ENCODE data around the gene KCNQ1. TPM values are rescaled to one million over a fixed set of nuclear protein-coding genes. Genes with fewer than 3 reads are reported as not detected.

Gene KCNQ1
- total RNA-seq, 1 donor from 2014 or later, result 6.4 TPM

GRCh38 chr11:2811206-2812091 lies 366.6 kb downstream of the KCNQ1 start:
- intact Hi-C loops (cut with micrococcal nuclease), result no loop called here
- H3K4me1 Mint-ChIP-seq, result peaks cover 17% of the 10 kb centered on the region
- no peak overlapping the region for H3K4me3 Mint-ChIP-seq
- DNase-seq, result no peak
- H3K27me3 Mint-ChIP-seq, result no peaks in the 10 kb centered on the region
- peaks cover 15% of the 10 kb centered on the region for H3K9me3 Mint-ChIP-seq
- H3K36me3 Mint-ChIP-seq (ENCODE audit: low read depth), result peaks cover 2% of the 10 kb centered on the region
- H3K27ac Mint-ChIP-seq, result no peak overlapping the region

- no peak overlapping the region for H3K4me3 Mint-ChIP-seq
- H3K36me3 Mint-ChIP-seq (ENCODE audit: low read depth), result peaks cover 2% of the 10 kb centered on the region
- peak overlapping the region; percentile 2 for H3K27ac Mint-ChIP-seq
- intact Hi-C loops (cut with micrococcal nuclease), result no loop called here
- peaks cover 17% of the 10 kb centered on the region for H3K4me1 Mint-ChIP-seq
- no peak for DNase-seq
- H3K9me3 Mint-ChIP-seq, result peaks cover 15% of the 10 kb centered on the region
- H3K27me3 Mint-ChIP-seq, result no peaks in the 10 kb centered on the region
These were observed 367.7 kb downstream of the KCNQ1 start for GRCh38 chr11:2812371-2812991.

GRCh38 chr11:2813141-2813908 lies 368.5 kb downstream of the KCNQ1 start:
- Mint-ChIP-seq H3K27ac (peak overlapping the region; percentile 6), H3K4me3 (no peak overlapping the region), H3K9me3 (peaks cover 15% of the 10 kb centered on the region), H3K4me1 (peaks cover 17% of the 10 kb centered on the region), H3K27me3 (no peaks in the 10 kb centered on the region), H3K36me3 (ENCODE audit: low read depth) (peaks cover 2% of the 10 kb centered on the region)
- DNase-seq, result no peak
- intact Hi-C loops (cut with micrococcal nuclease), result no loop called here

- Mint-ChIP-seq H3K27me3 (no peaks in the 10 kb centered on the region), H3K4me1 (peaks cover 15% of the 10 kb centered on the region), H3K36me3 (ENCODE audit: low read depth) (peaks cover 2% of the 10 kb centered on the region), H3K4me3 (no peak overlapping the region), H3K27ac (no peak overlapping the region), H3K9me3 (peaks cover 15% of the 10 kb centered on the region)
- no peak for DNase-seq
- intact Hi-C loops (cut with micrococcal nuclease), result no loop called here
These were observed 369.2 kb downstream of the KCNQ1 start for GRCh38 chr11:2813968-2814367.

- no peak for DNase-seq
- Mint-ChIP-seq H3K27me3 (no peaks in the 10 kb centered on the region), H3K9me3 (peaks cover 19% of the 10 kb centered on the region), H3K27ac (no peak overlapping the region), H3K4me3 (no peak overlapping the region), H3K4me1 (peaks cover 15% of the 10 kb centered on the region), H3K36me3 (ENCODE audit: low read depth) (peaks cover 2% of the 10 kb centered on the region)
- intact Hi-C loops (cut with micrococcal nuclease), result no loop called here
These were observed 369.9 kb downstream of the KCNQ1 start for GRCh38 chr11:2814751-2815150.

- no peaks in the 10 kb centered on the region for H3K27me3 Mint-ChIP-seq
- peaks cover 24% of the 10 kb centered on the region for H3K9me3 Mint-ChIP-seq
- H3K36me3 Mint-ChIP-seq (ENCODE audit: low read depth), result peaks cover 2% of the 10 kb centered on the region
- no peak overlapping the region for H3K4me3 Mint-ChIP-seq
- no peak for DNase-seq
- H3K4me1 Mint-ChIP-seq, result peaks cover 15% of the 10 kb centered on the region
- no peak overlapping the region for H3K27ac Mint-ChIP-seq
- intact Hi-C loops (cut with micrococcal nuclease), result no loop called here
These were observed 371.1 kb downstream of the KCNQ1 start for GRCh38 chr11:2815762-2816496.

GRCh38 chr11:2816523-2816922 lies 371.7 kb downstream of the KCNQ1 start:
- Mint-ChIP-seq H3K4me1 (peaks cover 15% of the 10 kb centered on the region), H3K9me3 (peaks cover 26% of the 10 kb centered on the region), H3K4me3 (no peak overlapping the region), H3K27ac (no peak overlapping the region), H3K36me3 (ENCODE audit: low read depth) (peaks cover 2% of the 10 kb centered on the region), H3K27me3 (no peaks in the 10 kb centered on the region)
- intact Hi-C loops (cut with micrococcal nuclease), result no loop called here
- no peak for DNase-seq

- H3K27ac Mint-ChIP-seq, result no peak overlapping the region
- no peak overlapping the region for H3K4me3 Mint-ChIP-seq
- DNase-seq, result no peak
- intact Hi-C loops (cut with micrococcal nuclease), result no loop called here
- H3K36me3 Mint-ChIP-seq (ENCODE audit: low read depth), result peaks cover 4% of the 10 kb centered on the region
- H3K27me3 Mint-ChIP-seq, result no peaks in the 10 kb centered on the region
- peaks cover 15% of the 10 kb centered on the region for H3K4me1 Mint-ChIP-seq
- H3K9me3 Mint-ChIP-seq, result peaks cover 30% of the 10 kb centered on the region
These were observed 372.2 kb downstream of the KCNQ1 start for GRCh38 chr11:2816941-2817421.

- no peak overlapping the region for H3K4me3 Mint-ChIP-seq
- intact Hi-C loops (cut with micrococcal nuclease), result no loop called here
- peaks cover 12% of the 10 kb centered on the region for H3K4me1 Mint-ChIP-seq
- H3K9me3 Mint-ChIP-seq, result peaks cover 33% of the 10 kb centered on the region
- DNase-seq, result no peak
- peaks cover 4% of the 10 kb centered on the region for H3K36me3 Mint-ChIP-seq (ENCODE audit: low read depth)
- H3K27me3 Mint-ChIP-seq, result no peaks in the 10 kb centered on the region
- no peak overlapping the region for H3K27ac Mint-ChIP-seq
These were observed 372.6 kb downstream of the KCNQ1 start for GRCh38 chr11:2817431-2817830.

- peaks cover 36% of the 10 kb centered on the region for H3K9me3 Mint-ChIP-seq
- peaks cover 6% of the 10 kb centered on the region for H3K36me3 Mint-ChIP-seq (ENCODE audit: low read depth)
- peaks cover 7% of the 10 kb centered on the region for H3K4me1 Mint-ChIP-seq
- intact Hi-C loops (cut with micrococcal nuclease), result no loop called here
- no peak for DNase-seq
- no peak overlapping the region for H3K4me3 Mint-ChIP-seq
- no peaks in the 10 kb centered on the region for H3K27me3 Mint-ChIP-seq
- no peak overlapping the region for H3K27ac Mint-ChIP-seq
These were observed 373.2 kb downstream of the KCNQ1 start for GRCh38 chr11:2818021-2818420.

- no peak overlapping the region for H3K27ac Mint-ChIP-seq
- H3K4me3 Mint-ChIP-seq, result no peak overlapping the region
- peaks cover 4% of the 10 kb centered on the region for H3K4me1 Mint-ChIP-seq
- H3K36me3 Mint-ChIP-seq (ENCODE audit: low read depth), result peaks cover 6% of the 10 kb centered on the region
- H3K9me3 Mint-ChIP-seq, result peaks cover 39% of the 10 kb centered on the region
- DNase-seq, result no peak
- intact Hi-C loops (cut with micrococcal nuclease), result no loop called here
- no peaks in the 10 kb centered on the region for H3K27me3 Mint-ChIP-seq
These were observed 373.7 kb downstream of the KCNQ1 start for GRCh38 chr11:2818503-2818902.

GRCh38 chr11:2819316-2819715 lies 374.5 kb downstream of the KCNQ1 start:
- H3K9me3 Mint-ChIP-seq, result peaks cover 37% of the 10 kb centered on the region

GRCh38 chr11:2820976-2821375 lies 376.2 kb downstream of the KCNQ1 start:
- Mint-ChIP-seq H3K27ac (no peak overlapping the region), H3K4me1 (no peaks in the 10 kb centered on the region), H3K36me3 (ENCODE audit: low read depth) (peaks cover 6% of the 10 kb centered on the region), H3K9me3 (peaks cover 34% of the 10 kb centered on the region), H3K4me3 (no peak overlapping the region), H3K27me3 (no peaks in the 10 kb centered on the region)
- no peak for DNase-seq
- intact Hi-C loops (cut with micrococcal nuclease), result no loop called here

More at GRCh38 chr11:2819316-2819715, 374.5 kb downstream of the KCNQ1 start:
- intact Hi-C loops (cut with micrococcal nuclease), result no loop called here
- H3K4me1 Mint-ChIP-seq, result no peaks in the 10 kb centered on the region
- H3K4me3 Mint-ChIP-seq, result no peak overlapping the region
- no peak overlapping the region for H3K27ac Mint-ChIP-seq
- no peak for DNase-seq
- peaks cover 6% of the 10 kb centered on the region for H3K36me3 Mint-ChIP-seq (ENCODE audit: low read depth)
- H3K27me3 Mint-ChIP-seq, result no peaks in the 10 kb centered on the region
